Measurements from ENCODE around the gene SNX9.
A peak's percentile ranks its signal among the peaks of the same experiment; 100 is the strongest.
"Not testable (repeated sequence)": the region's sequence is repeated elsewhere in the genome, so short reads cannot be mapped to it uniquely, and the experiment has no call there.

Gene SNX9

DNA sequence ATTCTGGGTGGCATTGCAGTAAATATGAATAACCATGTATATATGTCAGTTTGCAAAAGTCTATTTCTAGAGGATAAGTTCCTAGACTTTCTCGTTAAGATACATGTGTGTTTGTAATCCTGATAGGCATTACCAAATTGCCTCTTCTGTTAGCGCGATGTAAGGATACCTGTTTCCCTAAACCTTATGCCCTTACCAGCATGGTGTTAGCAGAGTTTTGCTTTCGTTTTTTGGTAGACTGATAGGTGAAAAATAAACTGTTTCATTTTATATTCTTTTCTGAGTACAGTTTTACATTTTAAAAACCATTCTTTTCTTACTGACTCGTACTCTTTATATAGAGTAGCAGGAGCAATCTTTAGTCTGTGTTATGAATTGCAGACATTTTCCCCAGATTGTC lies 32.3 kb downstream of the SNX9 start:
- H3K36me3 ChIP-seq (ENCODE audit: control insufficient read depth in 1 of 2, insufficient read depth in 2 of 2, low read depth in 1 of 2, low read length in 2 of 2): peaks cover 0 to 33% of the 10 kb centered on the region in 2 experiments
- no peak overlapping the region for H3K14ac ChIP-seq (ENCODE audit: low read length in 2 of 2)
- H3K23ac ChIP-seq (ENCODE audit: low read length in 2 of 2): no peak overlapping the region
- no peak overlapping the region for H2BK12ac ChIP-seq (ENCODE audit: low read length in 2 of 2)
- H3K4me3 ChIP-seq (ENCODE audit: insufficient read depth in 1 of 2, low read depth in 1 of 2, low read length in 2 of 2): no peak overlapping the region
- no peak overlapping the region for H3K18ac ChIP-seq (ENCODE audit: low read depth in 1 of 2, low read length in 2 of 2)
- no peaks in the 10 kb centered on the region for H3K27me3 ChIP-seq (ENCODE audit: control insufficient read depth in 1 of 2, insufficient read depth in 1 of 2, low read length in 2 of 2)
- H4K8ac ChIP-seq (ENCODE audit: low read length): no peak overlapping the region
- H2AK5ac ChIP-seq (ENCODE audit: low read length, severe bottlenecking): no peak overlapping the region
- H3K4ac ChIP-seq (ENCODE audit: low read depth in 1 of 2, low read length in 2 of 2): no peak overlapping the region
- no peak overlapping the region for H2BK15ac ChIP-seq (ENCODE audit: low read depth, poor library complexity, severe bottlenecking)
- no peak overlapping the region for H2BK120ac ChIP-seq (ENCODE audit: low read depth, low read length)
- no peak overlapping the region for H3K9ac ChIP-seq (ENCODE audit: low read length)
- WGBS: 90% methylated on average over 2 of the region's 5 CpGs
- H3K4me1 ChIP-seq (ENCODE audit: control insufficient read depth, insufficient read depth, low read depth, low read length): peaks cover 3% of the 10 kb centered on the region
- no peak overlapping the region for H3K4me2 ChIP-seq (ENCODE audit: low read length, poor library complexity, severe bottlenecking)
- DNase-seq: no peak
- no peak overlapping the region for H2AFZ ChIP-seq (ENCODE audit: low read depth, low read length)
- H3K27ac ChIP-seq (ENCODE audit: low read length, poor library complexity, severe bottlenecking): no peak overlapping the region
- H2BK5ac ChIP-seq (ENCODE audit: low read depth, low read length, poor library complexity, severe bottlenecking): no peak overlapping the region
- H3K79me1 ChIP-seq (replicated peaks; ENCODE audit: low read length, poor library complexity, severe bottlenecking): peaks cover 3% of the 10 kb centered on the region
- no peak overlapping the region for H4K91ac ChIP-seq (ENCODE audit: low read length)
- H3K9me3 ChIP-seq (ENCODE audit: control insufficient read depth, low read length): peaks cover 8% of the 10 kb centered on the region

DNA sequence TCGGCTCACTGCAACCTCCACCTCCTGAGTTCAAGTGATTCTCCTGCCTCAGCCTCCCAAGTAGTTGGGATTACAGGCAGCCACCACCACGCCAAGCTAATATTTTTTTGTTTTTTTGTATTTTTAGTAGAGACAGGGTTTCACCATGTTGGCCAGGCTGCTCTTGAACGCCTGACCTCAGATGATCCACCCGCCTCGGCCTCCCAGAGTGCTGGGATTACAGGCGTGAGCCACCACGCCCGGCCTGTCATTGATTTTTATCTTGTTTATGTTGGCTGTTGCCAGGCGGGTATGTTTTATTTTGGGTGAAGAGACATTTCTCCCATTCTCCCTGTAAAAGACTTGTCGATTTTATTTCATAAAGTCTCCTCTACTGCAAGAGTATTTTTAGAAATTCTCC lies 32.8 kb downstream of the SNX9 start:
- not testable (repeated sequence) for H3K18ac ChIP-seq (ENCODE audit: low read depth in 1 of 2, low read length in 2 of 2); H2AK5ac ChIP-seq (ENCODE audit: low read length, severe bottlenecking); H4K91ac ChIP-seq (ENCODE audit: low read length); H3K14ac ChIP-seq (ENCODE audit: low read length in 2 of 2); H3K4me1 ChIP-seq (ENCODE audit: control insufficient read depth, insufficient read depth, low read depth, low read length); H2BK120ac ChIP-seq (ENCODE audit: low read depth, low read length); H3K4ac ChIP-seq (ENCODE audit: low read depth in 1 of 2, low read length in 2 of 2); H4K8ac ChIP-seq (ENCODE audit: low read length); H3K23ac ChIP-seq (ENCODE audit: low read length in 2 of 2); H3K79me1 ChIP-seq (replicated peaks; ENCODE audit: low read length, poor library complexity, severe bottlenecking); H3K4me2 ChIP-seq (ENCODE audit: low read length, poor library complexity, severe bottlenecking); DNase-seq; H2BK12ac ChIP-seq (ENCODE audit: low read length in 2 of 2); H3K27me3 ChIP-seq (ENCODE audit: control insufficient read depth in 1 of 2, insufficient read depth in 1 of 2, low read length in 2 of 2); H3K27ac ChIP-seq (ENCODE audit: low read length, poor library complexity, severe bottlenecking); H3K9ac ChIP-seq (ENCODE audit: low read length); H2BK15ac ChIP-seq (ENCODE audit: low read depth, poor library complexity, severe bottlenecking); H2AFZ ChIP-seq (ENCODE audit: low read depth, low read length); H3K9me3 ChIP-seq (ENCODE audit: control insufficient read depth, low read length); H3K4me3 ChIP-seq (ENCODE audit: insufficient read depth in 1 of 2, low read depth in 1 of 2, low read length in 2 of 2); H2BK5ac ChIP-seq (ENCODE audit: low read depth, low read length, poor library complexity, severe bottlenecking)
- 88% methylated on average over 7 of the region's 10 CpGs for WGBS
- peaks cover 0 to 33% of the 10 kb centered on the region in 2 experiments for H3K36me3 ChIP-seq (ENCODE audit: control insufficient read depth in 1 of 2, insufficient read depth in 2 of 2, low read depth in 1 of 2, low read length in 2 of 2)

DNA sequence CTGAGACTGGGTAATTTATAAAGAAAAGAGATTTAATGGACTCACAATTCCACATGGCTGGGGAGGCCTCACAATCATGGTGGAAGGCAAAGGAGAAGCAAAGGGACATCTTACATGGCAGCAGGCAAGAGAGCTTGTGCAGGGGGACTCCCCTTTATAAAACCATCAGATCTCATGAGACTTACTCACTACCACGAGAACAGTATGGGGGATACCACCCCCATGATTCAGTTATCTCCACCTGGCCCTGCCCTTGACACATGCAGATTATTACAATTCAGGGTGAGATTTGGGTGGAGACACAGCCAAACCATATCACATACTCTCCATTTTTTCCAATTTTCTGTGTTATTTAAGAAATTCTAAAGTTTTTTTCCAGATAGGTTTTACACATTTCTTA lies 35.6 kb downstream of the SNX9 start:
- H3K36me3 ChIP-seq (ENCODE audit: control insufficient read depth in 1 of 2, insufficient read depth in 2 of 2, low read depth in 1 of 2, low read length in 2 of 2): peaks cover 0 to 32% of the 10 kb centered on the region in 2 experiments
- not testable (repeated sequence) for H3K27ac ChIP-seq (ENCODE audit: low read length, poor library complexity, severe bottlenecking); H3K14ac ChIP-seq (ENCODE audit: low read length in 2 of 2); H3K4ac ChIP-seq (ENCODE audit: low read depth in 1 of 2, low read length in 2 of 2); H2BK15ac ChIP-seq (ENCODE audit: low read depth, poor library complexity, severe bottlenecking); H4K91ac ChIP-seq (ENCODE audit: low read length); H2BK12ac ChIP-seq (ENCODE audit: low read length in 2 of 2); H3K27me3 ChIP-seq (ENCODE audit: control insufficient read depth in 1 of 2, insufficient read depth in 1 of 2, low read length in 2 of 2); H3K79me1 ChIP-seq (replicated peaks; ENCODE audit: low read length, poor library complexity, severe bottlenecking); DNase-seq; H3K4me2 ChIP-seq (ENCODE audit: low read length, poor library complexity, severe bottlenecking); H3K4me3 ChIP-seq (ENCODE audit: insufficient read depth in 1 of 2, low read depth in 1 of 2, low read length in 2 of 2); H3K23ac ChIP-seq (ENCODE audit: low read length in 2 of 2); H3K9ac ChIP-seq (ENCODE audit: low read length); H2BK120ac ChIP-seq (ENCODE audit: low read depth, low read length); H2BK5ac ChIP-seq (ENCODE audit: low read depth, low read length, poor library complexity, severe bottlenecking); H2AK5ac ChIP-seq (ENCODE audit: low read length, severe bottlenecking); H3K9me3 ChIP-seq (ENCODE audit: control insufficient read depth, low read length); H3K4me1 ChIP-seq (ENCODE audit: control insufficient read depth, insufficient read depth, low read depth, low read length); H2AFZ ChIP-seq (ENCODE audit: low read depth, low read length); H3K18ac ChIP-seq (ENCODE audit: low read depth in 1 of 2, low read length in 2 of 2); H4K8ac ChIP-seq (ENCODE audit: low read length)
- 100% methylated on average over 1 of the region's 1 CpG for WGBS

- no peak overlapping the region for H3K23ac ChIP-seq (ENCODE audit: low read length in 2 of 2)
- H3K18ac ChIP-seq (ENCODE audit: low read depth in 1 of 2, low read length in 2 of 2): peak overlapping the region; percentile 6 to 66
- no peak overlapping the region for H4K91ac ChIP-seq (ENCODE audit: low read length)
- peaks cover 5% of the 10 kb centered on the region for H3K4me1 ChIP-seq (ENCODE audit: control insufficient read depth, insufficient read depth, low read depth, low read length)
- no peak overlapping the region for H2BK120ac ChIP-seq (ENCODE audit: low read depth, low read length)
- H4K8ac ChIP-seq (ENCODE audit: low read length): no peak overlapping the region
- H2AK5ac ChIP-seq (ENCODE audit: low read length, severe bottlenecking): no peak overlapping the region
- WGBS: 25% methylated on average over 2 of the region's 7 CpGs
- H3K4me3 ChIP-seq (ENCODE audit: insufficient read depth in 1 of 2, low read depth in 1 of 2, low read length in 2 of 2): peak overlapping the region in 1 of 2 experiments; percentile 10
- H3K4ac ChIP-seq (ENCODE audit: low read depth in 1 of 2, low read length in 2 of 2): no peak overlapping the region
- no peak overlapping the region for H3K4me2 ChIP-seq (ENCODE audit: low read length, poor library complexity, severe bottlenecking)
- no peaks in the 10 kb centered on the region for H3K27me3 ChIP-seq (ENCODE audit: control insufficient read depth in 1 of 2, insufficient read depth in 1 of 2, low read length in 2 of 2)
- H2BK12ac ChIP-seq (ENCODE audit: low read length in 2 of 2): no peak overlapping the region
- peaks cover 2% of the 10 kb centered on the region for H3K79me1 ChIP-seq (replicated peaks; ENCODE audit: low read length, poor library complexity, severe bottlenecking)
- no peak overlapping the region for H2AFZ ChIP-seq (ENCODE audit: low read depth, low read length)
- no peaks in the 10 kb centered on the region for H3K9me3 ChIP-seq (ENCODE audit: control insufficient read depth, low read length)
- H2BK15ac ChIP-seq (ENCODE audit: low read depth, poor library complexity, severe bottlenecking): no peak overlapping the region
- no peak overlapping the region for H3K9ac ChIP-seq (ENCODE audit: low read length)
- no peak overlapping the region for H3K27ac ChIP-seq (ENCODE audit: low read length, poor library complexity, severe bottlenecking)
- H3K14ac ChIP-seq (ENCODE audit: low read length in 2 of 2): no peak overlapping the region
- no peak overlapping the region for H2BK5ac ChIP-seq (ENCODE audit: low read depth, low read length, poor library complexity, severe bottlenecking)
- peaks cover 0 to 22% of the 10 kb centered on the region in 2 experiments for H3K36me3 ChIP-seq (ENCODE audit: control insufficient read depth in 1 of 2, insufficient read depth in 2 of 2, low read depth in 1 of 2, low read length in 2 of 2)
- peak; percentile 69 for DNase-seq
Observed at GRCh38 chr6:157859775-157860504, 36.9 kb downstream of the SNX9 start.
